ENCODE results near the gene COL27A1.

DNA sequence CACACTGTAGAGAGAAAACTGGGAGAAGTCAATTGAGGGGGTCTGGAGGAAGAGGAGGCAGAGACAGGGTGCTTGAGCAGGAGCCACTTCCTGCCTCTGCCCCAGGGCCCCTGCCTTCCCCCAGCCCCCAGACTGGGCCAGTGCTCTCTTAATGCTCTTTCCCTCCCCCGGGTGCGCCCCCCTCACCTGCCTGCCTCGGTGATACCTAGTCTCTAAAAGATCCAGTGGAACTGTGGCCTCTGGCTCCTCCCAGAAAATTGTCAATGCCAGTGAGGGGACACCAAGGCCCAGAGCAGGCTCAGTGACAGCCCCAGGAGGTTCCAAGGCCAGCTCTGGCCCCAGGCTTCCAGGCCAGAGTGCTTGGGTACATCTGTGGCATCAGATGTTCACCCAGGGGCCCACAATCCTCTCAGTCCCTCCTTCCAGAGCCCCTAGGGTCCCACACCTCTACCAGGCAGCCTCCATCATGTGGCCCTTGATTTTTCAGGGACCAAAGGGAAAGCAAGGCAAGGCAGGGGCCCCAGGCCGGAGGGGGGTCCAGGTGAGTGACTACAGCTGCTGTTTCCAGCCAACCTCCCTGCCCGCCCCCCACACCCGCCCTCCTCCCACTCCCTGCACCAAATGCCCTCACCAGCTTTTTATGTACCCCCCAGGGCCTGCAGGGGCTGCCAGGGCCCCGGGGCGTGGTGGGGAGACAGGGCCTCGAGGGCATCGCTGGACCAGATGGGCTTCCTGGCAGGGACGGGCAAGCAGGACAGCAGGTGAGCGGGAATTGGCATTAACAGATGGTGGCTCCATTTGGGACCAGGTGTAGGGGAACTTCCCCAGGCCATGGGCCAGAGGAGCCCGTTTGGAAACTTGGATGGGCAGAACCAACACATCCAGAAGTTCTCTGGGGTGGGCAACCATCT, 134.5 kb downstream of the COL27A1 start:
- no peak for TF ChIP-seq EZH2 (IDR thresholded peaks at IDR 0.05; ENCODE audit: borderline replicate concordance, low read depth, low read length, severe bottlenecking)
- TF ChIP-seq, protein P1, sequence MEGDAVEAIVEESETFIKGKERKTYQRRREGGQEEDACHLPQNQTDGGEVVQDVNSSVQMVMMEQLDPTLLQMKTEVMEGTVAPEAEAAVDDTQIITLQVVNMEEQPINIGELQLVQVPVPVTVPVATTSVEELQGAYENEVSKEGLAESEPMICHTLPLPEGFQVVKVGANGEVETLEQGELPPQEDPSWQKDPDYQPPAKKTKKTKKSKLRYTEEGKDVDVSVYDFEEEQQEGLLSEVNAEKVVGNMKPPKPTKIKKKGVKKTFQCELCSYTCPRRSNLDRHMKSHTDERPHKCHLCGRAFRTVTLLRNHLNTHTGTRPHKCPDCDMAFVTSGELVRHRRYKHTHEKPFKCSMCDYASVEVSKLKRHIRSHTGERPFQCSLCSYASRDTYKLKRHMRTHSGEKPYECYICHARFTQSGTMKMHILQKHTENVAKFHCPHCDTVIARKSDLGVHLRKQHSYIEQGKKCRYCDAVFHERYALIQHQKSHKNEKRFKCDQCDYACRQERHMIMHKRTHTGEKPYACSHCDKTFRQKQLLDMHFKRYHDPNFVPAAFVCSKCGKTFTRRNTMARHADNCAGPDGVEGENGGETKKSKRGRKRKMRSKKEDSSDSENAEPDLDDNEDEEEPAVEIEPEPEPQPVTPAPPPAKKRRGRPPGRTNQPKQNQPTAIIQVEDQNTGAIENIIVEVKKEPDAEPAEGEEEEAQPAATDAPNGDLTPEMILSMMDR (IDR thresholded peaks at IDR 0.05; ENCODE audit: borderline replicate concordance, extremely low read depth, low read length, poor library complexity, severe bottlenecking), result no peak
